Upper lobe of left lung (tissue), 4 donors: ENCODE measurements around the gene GLRA1.
"Not testable (repeated sequence)": the region's sequence is repeated elsewhere in the genome, so short reads cannot be mapped to it uniquely, and the experiment has no call there.

ENCODE experiments used
- POLR2A ChIP-seq, 4 donors: fragments of 450-650 bp; IDR thresholded peaks; one replicate each; pipeline ENCODE4 v1.5.1; 2016 to 2017; ENCODE audit warnings: antibody characterized with exemption in 4 of 4, mild to moderate bottlenecking in 2 of 4
- POLR2AphosphoS5 ChIP-seq, 2 donors: sonication (generic); formaldehyde crosslinking; IDR thresholded peaks; one replicate each; pipeline ENCODE4 v1.5.1; 2017; ENCODE audit warnings: antibody characterized with exemption in 2 of 2
- TF ChIP-seq, protein P1 (sequence below), 6 experiments: fragments of 450-650 bp in 4 of 6; fragments of 200-600 bp in 2 of 6; sonication (generic) in 2 of 6; IDR thresholded peaks; one replicate each; pipeline ENCODE4 v1.5.1; 2016 to 2019; ENCODE audit warnings: antibody characterized with exemption in 6 of 6

DNA sequence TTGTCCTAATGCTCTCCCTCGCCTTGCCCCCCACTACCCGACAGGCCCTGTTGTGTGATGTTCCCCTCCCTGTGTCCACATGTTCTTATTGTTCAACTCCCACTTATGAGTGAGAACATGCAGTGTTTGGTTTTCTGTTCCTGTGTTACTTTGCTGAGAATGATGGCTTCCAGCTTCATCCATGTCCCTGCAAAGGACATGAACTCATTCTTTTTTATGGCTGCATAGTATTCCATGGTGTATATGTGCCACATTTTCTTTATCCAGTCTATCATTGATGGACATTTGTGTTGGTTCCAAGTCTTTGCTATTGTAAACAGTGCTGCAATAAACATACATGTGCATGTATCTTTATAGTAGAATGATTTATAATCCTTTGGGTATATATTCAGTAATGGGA, 31.2 kb downstream of the GLRA1 start:
- TF ChIP-seq, protein P1, sequence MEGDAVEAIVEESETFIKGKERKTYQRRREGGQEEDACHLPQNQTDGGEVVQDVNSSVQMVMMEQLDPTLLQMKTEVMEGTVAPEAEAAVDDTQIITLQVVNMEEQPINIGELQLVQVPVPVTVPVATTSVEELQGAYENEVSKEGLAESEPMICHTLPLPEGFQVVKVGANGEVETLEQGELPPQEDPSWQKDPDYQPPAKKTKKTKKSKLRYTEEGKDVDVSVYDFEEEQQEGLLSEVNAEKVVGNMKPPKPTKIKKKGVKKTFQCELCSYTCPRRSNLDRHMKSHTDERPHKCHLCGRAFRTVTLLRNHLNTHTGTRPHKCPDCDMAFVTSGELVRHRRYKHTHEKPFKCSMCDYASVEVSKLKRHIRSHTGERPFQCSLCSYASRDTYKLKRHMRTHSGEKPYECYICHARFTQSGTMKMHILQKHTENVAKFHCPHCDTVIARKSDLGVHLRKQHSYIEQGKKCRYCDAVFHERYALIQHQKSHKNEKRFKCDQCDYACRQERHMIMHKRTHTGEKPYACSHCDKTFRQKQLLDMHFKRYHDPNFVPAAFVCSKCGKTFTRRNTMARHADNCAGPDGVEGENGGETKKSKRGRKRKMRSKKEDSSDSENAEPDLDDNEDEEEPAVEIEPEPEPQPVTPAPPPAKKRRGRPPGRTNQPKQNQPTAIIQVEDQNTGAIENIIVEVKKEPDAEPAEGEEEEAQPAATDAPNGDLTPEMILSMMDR (IDR thresholded peaks at IDR 0.05), result not testable (repeated sequence)
- not testable (repeated sequence) for TF ChIP-seq POLR2A, POLR2AphosphoS5 (IDR thresholded peaks at IDR 0.05)
